Ectodermal cell (in vitro differentiated cells): ENCODE results near the gene WDR90.
A peak's percentile ranks its signal among the peaks of the same experiment; 100 is the strongest.

Experiments
- H3K27ac ChIP-seq: 2 replicates; pipeline ENCODE4 v1.7.0; 2013; ENCODE audit warnings: mild to moderate bottlenecking, low read depth, low read length; ENCODE audit not compliant: insufficient read depth, poor library complexity, severe bottlenecking
- H3K27me3 ChIP-seq: 2 replicates; pipeline ENCODE4 v1.7.0; 2013; ENCODE audit warnings: mild to moderate bottlenecking, low read length; ENCODE audit not compliant: insufficient read depth, control insufficient read depth, poor library complexity, severe bottlenecking
- H3K36me3 ChIP-seq: one replicate; pipeline ENCODE4 v1.7.0; 2013; ENCODE audit warnings: low read length; ENCODE audit not compliant: control insufficient read depth, insufficient read depth
- H3K4me1 ChIP-seq: one replicate; pipeline ENCODE4 v1.7.0; 2013; ENCODE audit warnings: low read length; ENCODE audit not compliant: control insufficient read depth, insufficient read depth
- H3K4me3 ChIP-seq: 2 replicates; pipeline ENCODE4 v1.7.0; 2013; ENCODE audit warnings: low read depth, low read length, control low read depth; ENCODE audit not compliant: insufficient read depth
- H3K9me3 ChIP-seq: 2 replicates; pipeline ENCODE4 v1.7.0; 2013; ENCODE audit warnings: mild to moderate bottlenecking, low read length, moderate library complexity; ENCODE audit not compliant: control insufficient read depth
- WGBS, 2 experiments: methylation state at CpG; one replicate each; pipeline ENCODE4 v1.1.7; 2013; ENCODE audit warnings: missing lambda C conversion rate in 2 of 2; 5-methylcytosine and 5-hydroxymethylcytosine counted together

Gene WDR90

GRCh38 chr16:716200-716568, 67.0 kb downstream of the WDR90 start:
- no peaks in the 10 kb centered on the region for H3K9me3 ChIP-seq
- peaks cover 29% of the 10 kb centered on the region for H3K27me3 ChIP-seq
- H3K36me3 ChIP-seq = no peaks in the 10 kb centered on the region
- peak overlapping the region; percentile 80 for H3K4me3 ChIP-seq
- peak overlapping the region; percentile 88 for H3K27ac ChIP-seq
- 3 to 4% methylated on average over 12 of the region's 12 CpGs for WGBS, 2 experiments
- peaks cover 49% of the 10 kb centered on the region for H3K4me1 ChIP-seq

GRCh38 chr16:716768-717325, 67.7 kb downstream of the WDR90 start:
- Histone ChIP-seq H3K36me3 (no peaks in the 10 kb centered on the region), H3K4me3 (peak overlapping the region; percentile 80), H3K4me1 (peaks cover 48% of the 10 kb centered on the region), H3K27ac (peak overlapping the region; percentile 56), H3K27me3 (peaks cover 24% of the 10 kb centered on the region), H3K9me3 (no peaks in the 10 kb centered on the region)
- WGBS, 2 experiments = 85% methylated on average over 29 of the region's 29 CpGs
